ENCODE data around the gene RPL13A. TPM values are rescaled to one million over a fixed set of nuclear protein-coding genes. Genes with fewer than 3 reads are reported as not detected.

The RPL13A gene
- total and polyA plus RNA-seq, 2 of the 13 experiments (the other 11 are each of a cell fraction or from before 2014, with no cell fraction given), result 2,601 to 3,407 TPM

- TF ChIP-seq REST (IDR thresholded peaks at IDR 0.05; ENCODE audit: borderline replicate concordance in 1 of 2, low read depth in 1 of 2, low read length in 2 of 2) (no peak), GABPA (IDR thresholded peaks at IDR 0.05; ENCODE audit: low read depth, low read length) (peak; percentile 86), GABPA (CRISPR knock-in tag; IDR thresholded peaks at IDR 0.05; ENCODE audit: low read depth) (peak; percentile 98), RAD21 (CRISPR knock-in tag; IDR thresholded peaks at IDR 0.05) (no peak), RFX1 (IDR thresholded peaks at IDR 0.05) (no peak), CREM (IDR thresholded peaks at IDR 0.05) (peak; percentile 88), CREM (CRISPR knock-in tag; IDR thresholded peaks at IDR 0.05) (no peak), UBTF (CRISPR knock-in tag; IDR thresholded peaks at IDR 0.05) (peak; percentile 53; the same call in 1 of the 2 replicates), ZNF354B (CRISPR knock-in tag; IDR thresholded peaks at IDR 0.05) (peak; percentile 45; the same call in 1 of the 2 replicates), ZBTB14 (CRISPR knock-in tag; IDR thresholded peaks at IDR 0.05) (no peak), NFKBIZ (CRISPR knock-in tag; IDR thresholded peaks at IDR 0.05) (0 out of 2 replicates have a peak, but pooled peaks have one; percentile 24), BCL3 (CRISPR knock-in tag; IDR thresholded peaks at IDR 0.05) (peak; percentile 38; the same call in 1 of the 2 replicates), CCDC6 (CRISPR knock-in tag; IDR thresholded peaks at IDR 0.05) (0 out of 2 replicates have a peak, but pooled peaks have one; percentile 64), ADNP (CRISPR knock-in tag; IDR thresholded peaks at IDR 0.05) (peak; percentile 85; the same call in 1 of the 2 replicates), JDP2 (CRISPR knock-in tag; IDR thresholded peaks at IDR 0.05; ENCODE audit: borderline replicate concordance) (no peak), ASH2L (IDR thresholded peaks at IDR 0.05; ENCODE audit: insufficient read length, low read depth, low read length) (peak; percentile 64), ZBTB10 (CRISPR knock-in tag; IDR thresholded peaks at IDR 0.05; ENCODE audit: borderline replicate concordance) (no peak), TEAD3 (CRISPR knock-in tag; optimal IDR thresholded peaks at IDR 0.05; ENCODE audit: borderline replicate concordance) (peak; percentile 77)
Observed at GRCh38 chr19:49451430-49452181, 35.8 kb upstream of the RPL13A start, which contains the start of gene PIH1D1 (continued).

All from HepG2 (cell line).